HL-60/S4 (cell line): ENCODE measurements around the gene KCNG1.

Experiments
- in situ Hi-C: fragments of 300-500 bp; cut with MboI; formaldehyde crosslinking; loops from 2 replicates; pipeline ENCODE4 v1.14.3; 2022; ENCODE audit warnings: low sequenced_read_pairs

KCNG1 gene

DNA sequence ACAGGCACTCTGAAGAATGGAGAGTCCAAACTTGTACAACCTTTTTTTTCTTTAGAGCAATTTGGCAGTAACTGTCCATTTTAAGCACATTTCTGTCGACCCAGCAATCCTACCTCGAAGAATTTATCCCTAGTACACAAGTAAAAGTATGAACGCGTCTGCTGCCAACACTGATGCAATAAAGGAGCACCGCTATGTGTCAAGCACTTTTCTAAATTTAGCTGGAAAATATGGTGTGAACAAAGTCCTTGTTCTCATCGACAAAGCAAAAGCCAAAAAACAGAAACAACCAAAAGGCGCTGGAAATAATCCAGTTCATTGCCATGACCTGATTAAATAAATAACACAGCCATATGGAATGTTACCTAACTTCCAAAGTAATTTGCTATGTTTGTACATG lies 65.6 kb downstream of the KCNG1 start:
- in situ Hi-C loops, result no loop called here

DNA sequence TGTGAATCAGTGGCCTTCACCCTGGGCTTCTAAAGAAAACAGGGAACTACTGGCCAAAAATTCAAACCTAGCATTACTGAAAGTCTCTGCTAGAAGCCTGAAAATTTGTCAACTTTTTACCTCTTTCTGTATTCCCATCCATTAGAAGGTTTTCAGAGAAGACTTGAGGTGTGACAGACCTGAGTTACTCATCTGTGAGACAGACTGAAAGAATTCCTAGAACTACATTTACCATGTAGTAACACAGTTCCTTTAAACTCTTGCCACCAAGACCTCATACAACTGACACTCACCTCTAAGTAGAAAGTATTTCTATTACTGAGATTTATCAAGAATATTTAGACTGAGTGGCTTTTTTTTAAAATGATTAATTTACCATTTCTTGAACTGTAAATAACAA lies 69.1 kb downstream of the KCNG1 start:
- in situ Hi-C loops, result no loop called here
